Stimulated activated CD4-positive, alpha-beta T cell treated with anti-CD3 and anti-CD28 coated beads, Interleukin-1b, Interleukin-23, amount 100 ng/mL, for 48 hours (primary cell): Measurements from ENCODE around the gene AMDHD2.
"Not testable (repeated sequence)": the region's sequence is repeated elsewhere in the genome, so short reads cannot be mapped to it uniquely, and the experiment has no call there.

Experiments
- DNase-seq: peaks from one replicate; pipeline ENCODE4 v3.0.0-alpha.2; 2020

AMDHD2 gene

GRCh38 chr16:2518823-2519710 lies 1.1 kb upstream of the AMDHD2 start:
- no peak for DNase-seq

GRCh38 chr16:2519711-2520080 lies 475 bp upstream of the AMDHD2 start:
- no peak for DNase-seq

GRCh38 chr16:2520784-2521531 lies 787 bp downstream of the AMDHD2 start:
- DNase-seq = peak; percentile 53

GRCh38 chr16:2523801-2524231 lies 3.6 kb downstream of the AMDHD2 start:
- DNase-seq = no peak

GRCh38 chr16:2524339-2524938 lies 4.3 kb downstream of the AMDHD2 start:
- DNase-seq = no peak

GRCh38 chr16:2526135-2526534 lies 6.0 kb downstream of the AMDHD2 start:
- DNase-seq = no peak

- DNase-seq = no peak
Observed at GRCh38 chr16:2527071-2527783, 7.1 kb downstream of the AMDHD2 start.

- no peak for DNase-seq
Observed at GRCh38 chr16:2527784-2528100, 7.6 kb downstream of the AMDHD2 start.

GRCh38 chr16:2528161-2529060 lies 8.2 kb downstream of the AMDHD2 start:
- no peak for DNase-seq

- no peak for DNase-seq
Observed at GRCh38 chr16:2529061-2529931, 9.1 kb downstream of the AMDHD2 start.

- no peak for DNase-seq
Observed at GRCh38 chr16:2529961-2530628, 9.9 kb downstream of the AMDHD2 start.

GRCh38 chr16:2530629-2531318 lies 10.6 kb downstream of the AMDHD2 start:
- DNase-seq = no peak

GRCh38 chr16:2531371-2531695 lies 11.2 kb downstream of the AMDHD2 start, which contains the start of gene CEMP1:
CEMP1 (minus strand) TSS chr16:2531408; CDS start chr16:2531073, 335 bp downstream.
- DNase-seq = no peak

GRCh38 chr16:2531696-2532493 lies 11.7 kb downstream of the AMDHD2 start:
- DNase-seq = peak; percentile 97

- DNase-seq = peak; percentile 80
Observed at GRCh38 chr16:2532494-2533141, 12.4 kb downstream of the AMDHD2 start.

GRCh38 chr16:2533142-2533755 lies 13.1 kb downstream of the AMDHD2 start:
- DNase-seq = not testable (repeated sequence)

- DNase-seq = no peak
Observed at GRCh38 chr16:2533912-2534311, 13.7 kb downstream of the AMDHD2 start.

GRCh38 chr16:2534335-2534734 lies 14.2 kb downstream of the AMDHD2 start:
- not testable (repeated sequence) for DNase-seq
